GM21619 (cell line): ENCODE results near the gene ANTXR2.
"Not testable (repeated sequence)": the region's sequence is repeated elsewhere in the genome, so short reads cannot be mapped to it uniquely, and the experiment has no call there.

Source experiments
- ATAC-seq: cut with Tn5 transposase; IDR thresholded peaks from one replicate; pipeline ENCODE4 v1.9.1; 2021; ENCODE audit not compliant: unreplicated experiment

The ANTXR2 gene

GRCh38 chr4:80072744-80073472 is at the start of gene ANTXR2:
Gene ANTXR2 (minus strand): TSS chr4:80073229. CDS start chr4:80072560, 669 bp downstream.
- ATAC-seq: peak; percentile 67

- ATAC-seq: not testable (repeated sequence)
Observed at GRCh38 chr4:80121815-80122214, 48.8 kb upstream of the ANTXR2 start.

- not testable (repeated sequence) for ATAC-seq
Observed at GRCh38 chr4:80119620-80120019, 46.6 kb upstream of the ANTXR2 start.

- no peak for ATAC-seq
Observed at GRCh38 chr4:80116516-80116915, 43.5 kb upstream of the ANTXR2 start.

- no peak for ATAC-seq
Observed at GRCh38 chr4:80115368-80116181, 42.5 kb upstream of the ANTXR2 start.

GRCh38 chr4:80114732-80115265 is 41.8 kb upstream of the ANTXR2 start:
- ATAC-seq: no peak

GRCh38 chr4:80113615-80114014 is 40.6 kb upstream of the ANTXR2 start:
- no peak for ATAC-seq

GRCh38 chr4:80112236-80112635 is 39.2 kb upstream of the ANTXR2 start:
- no peak for ATAC-seq

- no peak for ATAC-seq
Observed at GRCh38 chr4:80111276-80111675, 38.2 kb upstream of the ANTXR2 start.

- no peak for ATAC-seq
Observed at GRCh38 chr4:80107374-80107773, 34.3 kb upstream of the ANTXR2 start.

GRCh38 chr4:80104927-80105326 is 31.9 kb upstream of the ANTXR2 start:
- no peak for ATAC-seq

- no peak for ATAC-seq
Observed at GRCh38 chr4:80103629-80104028, 30.6 kb upstream of the ANTXR2 start.

GRCh38 chr4:80101792-80102116 is 28.7 kb upstream of the ANTXR2 start:
- ATAC-seq: no peak

GRCh38 chr4:80101071-80101791 is 28.2 kb upstream of the ANTXR2 start:
- ATAC-seq: no peak

- ATAC-seq: no peak
Observed at GRCh38 chr4:80099671-80100070, 26.6 kb upstream of the ANTXR2 start.

- no peak for ATAC-seq
Observed at GRCh38 chr4:80098635-80099034, 25.6 kb upstream of the ANTXR2 start.

- ATAC-seq: no peak
Observed at GRCh38 chr4:80097400-80098177, 24.6 kb upstream of the ANTXR2 start.

GRCh38 chr4:80096175-80096850 is 23.3 kb upstream of the ANTXR2 start:
- ATAC-seq: no peak

- ATAC-seq: no peak
Observed at GRCh38 chr4:80094191-80094590, 21.2 kb upstream of the ANTXR2 start.

- no peak for ATAC-seq
Observed at GRCh38 chr4:80093563-80093962, 20.5 kb upstream of the ANTXR2 start.
